Activated T-cell treated with anti-CD3 and anti-CD28 coated beads for 4 hours (primary cell): ENCODE measurements around the gene PPDPF.

Source experiments
- DNase-seq: peaks from one replicate; pipeline ENCODE4 v3.0.0-alpha.2; 2020

The PPDPF gene

GRCh38 chr20:63522091-63522868 lies 1.7 kb downstream of the PPDPF start:
- DNase-seq = no peak

- no peak for DNase-seq
Observed at GRCh38 chr20:63522981-63523611, 2.5 kb downstream of the PPDPF start.

GRCh38 chr20:63525185-63525584 lies 4.6 kb downstream of the PPDPF start:
- no peak for DNase-seq

GRCh38 chr20:63525971-63526370 lies 5.4 kb downstream of the PPDPF start:
- DNase-seq = no peak

GRCh38 chr20:63527184-63527583 lies 6.6 kb downstream of the PPDPF start:
- DNase-seq = no peak

- no peak for DNase-seq
Observed at GRCh38 chr20:63529180-63529860, 8.8 kb downstream of the PPDPF start.

- DNase-seq = no peak
Observed at GRCh38 chr20:63529861-63530787, 9.6 kb downstream of the PPDPF start.

GRCh38 chr20:63530788-63531160 lies 10.2 kb downstream of the PPDPF start:
- DNase-seq = no peak

- no peak for DNase-seq
Observed at GRCh38 chr20:63531686-63532448, 11.3 kb downstream of the PPDPF start.

- DNase-seq = no peak
Observed at GRCh38 chr20:63532449-63532971, 11.9 kb downstream of the PPDPF start.

GRCh38 chr20:63533388-63533787 lies 12.8 kb downstream of the PPDPF start:
- no peak for DNase-seq

GRCh38 chr20:63533871-63534393 lies 13.4 kb downstream of the PPDPF start:
- DNase-seq = no peak

GRCh38 chr20:63534427-63534830 lies 13.9 kb downstream of the PPDPF start:
- no peak for DNase-seq

- no peak for DNase-seq
Observed at GRCh38 chr20:63534831-63535651, 14.5 kb downstream of the PPDPF start.

- no peak for DNase-seq
Observed at GRCh38 chr20:63536241-63536977, 15.8 kb downstream of the PPDPF start.

- DNase-seq = no peak
Observed at GRCh38 chr20:63536997-63537524, 16.5 kb downstream of the PPDPF start, which contains the start of gene PTK6. PTK6 (minus strand) TSS chr20:63537376; CDS start chr20:63537314, 62 bp downstream.

GRCh38 chr20:63537525-63538203 lies 17.1 kb downstream of the PPDPF start:
- peak; percentile 89 for DNase-seq

GRCh38 chr20:63538204-63539091 lies 17.9 kb downstream of the PPDPF start:
- no peak for DNase-seq
